ENCODE results near the gene CUEDC1. TPM values are rescaled to one million over a fixed set of nuclear protein-coding genes. Genes with fewer than 3 reads are reported as not detected.
"Not testable (repeated sequence)": the region's sequence is repeated elsewhere in the genome, so short reads cannot be mapped to it uniquely, and the experiment has no call there.

CUEDC1 gene
- total RNA-seq, 1 donor from 2014 or later = 0.29 TPM

- intact Hi-C loops (cut with micrococcal nuclease) = no loop called here
These were observed 7.3 kb upstream of the CUEDC1 start for GRCh38 chr17:57962279-57963148.

- intact Hi-C loops (cut with micrococcal nuclease) = no loop called here
These were observed 4.7 kb upstream of the CUEDC1 start for GRCh38 chr17:57959929-57960328.

- intact Hi-C loops (cut with micrococcal nuclease) = not testable (repeated sequence)
These were observed 3.2 kb upstream of the CUEDC1 start for GRCh38 chr17:57958391-57958790.

GRCh38 chr17:57957886-57958285 lies 2.7 kb upstream of the CUEDC1 start:
- intact Hi-C loops (cut with micrococcal nuclease) = loop anchor here (2.0 kb wide), 1 partner anchor 31 kb away; the partner anchor contains the start of gene VEZF1

- intact Hi-C loops (cut with micrococcal nuclease) = loop anchor here (2.0 kb wide), 1 partner anchor 32 kb away; the partner anchor contains the start of gene VEZF1
These were observed 2.1 kb upstream of the CUEDC1 start for GRCh38 chr17:57957120-57957850.

GRCh38 chr17:57956291-57957119 lies 1.3 kb upstream of the CUEDC1 start:
- intact Hi-C loops (cut with micrococcal nuclease) = loop anchor here (1.0 to 2.0 kb wide), 2 partner anchors 8 to 32 kb away; partner anchors contain the start of gene VEZF1

- intact Hi-C loops (cut with micrococcal nuclease) = no loop called here
These were observed 622 bp downstream of the CUEDC1 start for GRCh38 chr17:57954397-57955182.

- intact Hi-C loops (cut with micrococcal nuclease) = no loop called here
These were observed 1.4 kb downstream of the CUEDC1 start for GRCh38 chr17:57953705-57954396.

- intact Hi-C loops (cut with micrococcal nuclease) = no loop called here
These were observed 2.0 kb downstream of the CUEDC1 start for GRCh38 chr17:57953219-57953618.

GRCh38 chr17:57949649-57950048 lies 5.6 kb downstream of the CUEDC1 start:
- intact Hi-C loops (cut with micrococcal nuclease) = no loop called here

- intact Hi-C loops (cut with micrococcal nuclease) = loop anchor here (1.0 kb wide), 1 partner anchor 8 kb away; no protein-coding TSS in a partner anchor
These were observed 6.4 kb downstream of the CUEDC1 start for GRCh38 chr17:57948555-57949420.

GRCh38 chr17:57948169-57948554 lies 7.0 kb downstream of the CUEDC1 start:
- intact Hi-C loops (cut with micrococcal nuclease) = loop anchor here (1.0 kb wide), 1 partner anchor 8 kb away; no protein-coding TSS in a partner anchor

GRCh38 chr17:57947369-57947768 lies 7.8 kb downstream of the CUEDC1 start:
- intact Hi-C loops (cut with micrococcal nuclease) = loop anchor here (2.0 kb wide), 1 partner anchor 97 kb away; the partner anchor contains the start of gene MRPS23

GRCh38 chr17:57946798-57947358 lies 8.3 kb downstream of the CUEDC1 start:
- intact Hi-C loops (cut with micrococcal nuclease) = loop anchor here (2.0 kb wide), 1 partner anchor 96 kb away; the partner anchor contains the start of gene MRPS23

- intact Hi-C loops (cut with micrococcal nuclease) = loop anchor here (2.0 kb wide), 1 partner anchor 95 kb away; the partner anchor contains the start of gene MRPS23
These were observed 9.0 kb downstream of the CUEDC1 start for GRCh38 chr17:57945996-57946797.

- intact Hi-C loops (cut with micrococcal nuclease) = no loop called here
These were observed 10.3 kb downstream of the CUEDC1 start for GRCh38 chr17:57944908-57945307.

GRCh38 chr17:57943645-57944044 lies 11.6 kb downstream of the CUEDC1 start:
- intact Hi-C loops (cut with micrococcal nuclease) = no loop called here
